ENCODE results near the gene TMPRSS7. TPM values are rescaled to one million over a fixed set of nuclear protein-coding genes. Genes with fewer than 3 reads are reported as not detected.

Gene TMPRSS7
- total RNA-seq, 1 donor from 2014 or later, result not detected

GRCh38 chr3:112042842-112043280 is 8.3 kb downstream of the TMPRSS7 start:
- no peak overlapping the region for H3K4me3 Mint-ChIP-seq
- DNase-seq, result no peak
- no peaks in the 10 kb centered on the region for H3K9me3 Mint-ChIP-seq
- CTCF ChIA-PET, result interaction anchor here (0.6 to 2.9 kb wide), 9 partner anchors 10 to 1728 kb away, joined by 3 to 15 read pairs (median 3); no protein-coding TSS in a partner anchor
- POLR2A ChIA-PET, result no interaction called here
- no peak for TF ChIP-seq CTCF (IDR thresholded peaks at IDR 0.05)
- no peaks in the 10 kb centered on the region for H3K36me3 Mint-ChIP-seq (ENCODE audit: low read depth)
- H3K27ac Mint-ChIP-seq, result no peak overlapping the region
- intact Hi-C loops (cut with micrococcal nuclease), result loop anchor here (1.0 to 2.0 kb wide), 4 partner anchors 26 to 374 kb away; no protein-coding TSS in a partner anchor
- H3K4me1 Mint-ChIP-seq, result peaks cover 7% of the 10 kb centered on the region
- ATAC-seq (ENCODE audit: low read depth), result no peak
- no peaks in the 10 kb centered on the region for H3K27me3 Mint-ChIP-seq

GRCh38 chr3:112043621-112044201 is 9.2 kb downstream of the TMPRSS7 start:
- H3K27ac Mint-ChIP-seq, result no peak overlapping the region
- TF ChIP-seq CTCF (IDR thresholded peaks at IDR 0.05), result peak; percentile 95
- H3K4me1 Mint-ChIP-seq, result peaks cover 6% of the 10 kb centered on the region
- H3K27me3 Mint-ChIP-seq, result no peaks in the 10 kb centered on the region
- intact Hi-C loops (cut with micrococcal nuclease), result loop anchor here (1.0 to 2.0 kb wide), 4 partner anchors 27 to 375 kb away; no protein-coding TSS in a partner anchor
- ChIA-PET POLR2A (no interaction called here), CTCF (interaction anchor here (0.6 to 2.9 kb wide), 12 partner anchors 9 to 1729 kb away, joined by 3 to 15 read pairs (median 4); no protein-coding TSS in a partner anchor)
- ATAC-seq (ENCODE audit: low read depth), result peak; percentile 92
- no peaks in the 10 kb centered on the region for H3K36me3 Mint-ChIP-seq (ENCODE audit: low read depth)
- no peaks in the 10 kb centered on the region for H3K9me3 Mint-ChIP-seq
- H3K4me3 Mint-ChIP-seq, result no peak overlapping the region
- DNase-seq, result no peak

- Mint-ChIP-seq H3K4me3 (no peak overlapping the region), H3K27ac (no peak overlapping the region), H3K36me3 (ENCODE audit: low read depth) (no peaks in the 10 kb centered on the region), H3K9me3 (no peaks in the 10 kb centered on the region), H3K27me3 (peaks cover 4% of the 10 kb centered on the region), H3K4me1 (no peaks in the 10 kb centered on the region)
- DNase-seq (no peak), ATAC-seq (ENCODE audit: low read depth) (no peak)
- TF ChIP-seq CTCF (IDR thresholded peaks at IDR 0.05), result no peak
- POLR2A ChIA-PET, result no interaction called here
- intact Hi-C loops (cut with micrococcal nuclease), result no loop called here
- CTCF ChIA-PET, result no interaction called here
These were observed 12.1 kb downstream of the TMPRSS7 start for GRCh38 chr3:112046599-112046998.

GRCh38 chr3:112047264-112047663 is 12.7 kb downstream of the TMPRSS7 start:
- Mint-ChIP-seq H3K27ac (no peak overlapping the region), H3K36me3 (ENCODE audit: low read depth) (no peaks in the 10 kb centered on the region), H3K9me3 (no peaks in the 10 kb centered on the region), H3K4me1 (no peaks in the 10 kb centered on the region), H3K27me3 (peaks cover 8% of the 10 kb centered on the region), H3K4me3 (no peak overlapping the region)
- POLR2A ChIA-PET, result no interaction called here
- TF ChIP-seq CTCF (IDR thresholded peaks at IDR 0.05), result no peak
- DNase-seq (no peak), ATAC-seq (ENCODE audit: low read depth) (no peak)
- CTCF ChIA-PET, result no interaction called here
- intact Hi-C loops (cut with micrococcal nuclease), result no loop called here

- POLR2A ChIA-PET, result no interaction called here
- DNase-seq, result no peak
- intact Hi-C loops (cut with micrococcal nuclease), result no loop called here
- Mint-ChIP-seq H3K27ac (no peak overlapping the region), H3K27me3 (peaks cover 8% of the 10 kb centered on the region), H3K4me3 (no peak overlapping the region), H3K9me3 (no peaks in the 10 kb centered on the region), H3K4me1 (no peaks in the 10 kb centered on the region), H3K36me3 (ENCODE audit: low read depth) (no peaks in the 10 kb centered on the region)
- CTCF ChIA-PET, result no interaction called here
- TF ChIP-seq CTCF (IDR thresholded peaks at IDR 0.05), result no peak
- no peak for ATAC-seq (ENCODE audit: low read depth)
These were observed 14.4 kb downstream of the TMPRSS7 start for GRCh38 chr3:112048911-112049310.
